Right atrium auricular region (tissue), 2 donors: ENCODE data around the gene NTPCR. TPM values are rescaled to one million over a fixed set of nuclear protein-coding genes. Genes with fewer than 3 reads are reported as not detected.

Experiments used
- DNase-seq: peaks from one replicate; pipeline ENCODE4 v3.0.0-alpha.2; 2019; ENCODE audit warnings: low spot score
- H3K27ac ChIP-seq, 2 donors: fragments of 200-600 bp; sonication (generic); 1 replicate in 1 of 2; 2 replicates in 1 of 2; pipeline ENCODE4 v1.5.1; 2016 to 2019
- H3K27me3 ChIP-seq, 2 donors: fragments of 200-600 bp; sonication (generic); one replicate each; pipeline versions ENCODE4 v1.5.1 to v1.6.0; 2017 to 2019
- H3K36me3 ChIP-seq: fragments of 200-600 bp; sonication (generic); one replicate; pipeline ENCODE4 v1.5.1; 2016
- H3K4me1 ChIP-seq, 2 donors: fragments of 200-600 bp; sonication (generic); one replicate each; pipeline versions ENCODE4 v1.5.1 to v1.6.0; 2017 to 2019
- H3K4me3 ChIP-seq, 2 donors: fragments of 200-600 bp; sonication (generic); 1 replicate in 1 of 2; 2 replicates in 1 of 2; pipeline ENCODE4 v1.5.1; 2017 to 2019; ENCODE audit warnings: mild to moderate bottlenecking in 1 of 2, moderate library complexity in 1 of 2
- H3K9me3 ChIP-seq, 2 donors: fragments of 200-600 bp; sonication (generic); one replicate each; pipeline ENCODE4 v1.5.1; 2019
- CTCF ChIP-seq, 2 donors: fragments of 200-600 bp; sonication (generic); IDR thresholded peaks; one replicate each; pipeline ENCODE4 v1.5.1; 2019; ENCODE audit warnings: antibody characterized with exemption in 2 of 2
- total RNA-seq, 2 donors: library from RNA; depleted of rRNA; stranded (reverse); fragments of >200 nt; gene quantifications; one replicate each; pipeline ENCODE4 v1.1.0, GENCODE V29; 2016

NTPCR gene
- total RNA-seq, 2 donors from 2014 or later = 27.3 to 39.3 TPM

DNA sequence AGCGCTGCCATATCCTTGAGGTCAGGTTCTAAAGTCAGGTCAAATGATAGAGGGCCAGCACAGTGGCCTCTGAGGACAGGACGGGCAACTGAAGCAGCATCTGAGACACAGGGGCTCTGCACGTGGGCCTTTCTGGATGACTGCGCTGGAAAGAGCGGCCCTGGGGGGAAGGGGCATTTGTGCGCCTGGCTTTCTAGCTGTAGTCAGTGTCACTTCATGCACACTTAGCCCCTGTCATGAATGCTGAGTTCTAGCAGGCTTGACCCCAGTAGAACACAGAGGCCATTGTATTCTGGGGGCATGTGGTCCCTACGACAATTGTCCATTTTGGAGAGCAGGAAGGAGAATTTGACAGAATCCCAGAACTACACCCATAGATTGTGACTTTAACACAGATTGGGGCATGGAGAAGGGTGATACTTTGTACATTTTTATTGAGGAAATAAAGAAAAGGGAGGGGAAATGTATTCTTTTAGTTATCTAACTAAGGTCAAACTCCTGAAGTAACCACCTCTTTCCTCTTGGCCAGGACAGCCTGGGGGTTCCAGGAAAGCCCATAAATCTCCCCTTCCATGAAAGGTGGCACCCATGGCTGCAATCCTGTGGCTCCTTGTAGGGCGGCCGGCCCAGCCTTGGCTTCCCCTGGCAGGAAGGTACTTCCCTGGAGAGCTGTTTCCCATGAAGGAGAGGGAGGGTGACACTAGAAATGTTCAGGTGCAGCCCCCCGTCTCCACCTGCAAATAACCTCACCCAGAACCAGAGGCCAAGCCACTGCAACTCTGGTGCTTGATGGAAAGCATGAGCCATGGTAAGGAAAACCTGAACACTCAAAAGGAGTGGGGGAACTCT lies 34.4 kb downstream of the NTPCR start:
- Histone ChIP-seq H3K4me1 (peaks cover 0 to 36% of the 10 kb centered on the region in 2 donors), H3K4me3 (no peak overlapping the region), H3K27ac (no peak overlapping the region), H3K36me3 (no peaks in the 10 kb centered on the region), H3K27me3 (no peaks in the 10 kb centered on the region), H3K9me3 (no peaks in the 10 kb centered on the region)
- no peak for DNase-seq
- TF ChIP-seq CTCF (IDR thresholded peaks at IDR 0.05) = no peak

DNA sequence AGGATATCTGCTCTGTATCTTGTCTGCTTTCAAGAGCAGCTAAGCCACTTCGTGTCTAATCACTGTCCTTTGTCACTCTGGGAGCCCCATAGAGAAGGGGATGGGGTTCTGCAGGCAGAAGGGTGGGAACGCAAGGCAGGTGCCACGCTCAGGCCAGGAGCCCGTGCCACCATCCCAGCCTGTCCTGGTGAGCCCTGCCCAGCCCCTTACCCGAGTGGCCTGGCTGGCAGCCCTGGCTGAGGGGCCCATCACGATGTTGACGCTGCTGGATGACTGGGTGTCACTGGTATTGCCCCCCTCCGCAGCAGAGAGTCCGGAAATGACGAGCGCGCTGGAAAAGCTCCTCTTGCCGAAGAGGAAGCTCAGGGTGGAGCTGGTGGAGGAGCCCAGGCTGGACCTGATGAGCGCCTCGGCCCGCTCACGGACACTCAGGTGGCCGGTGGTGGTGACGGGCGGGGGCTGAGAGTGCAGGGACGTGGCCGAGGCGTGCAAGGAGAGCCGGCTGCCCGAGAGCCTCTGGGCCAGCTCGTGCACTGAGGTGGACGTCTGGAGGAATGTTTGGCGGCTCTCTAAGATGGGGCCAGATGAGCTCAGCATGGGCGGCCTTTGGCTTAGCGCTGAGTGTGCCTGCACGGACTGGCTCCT lies 35.6 kb downstream of the NTPCR start:
- H3K4me1 ChIP-seq = peaks cover 0 to 36% of the 10 kb centered on the region in 2 donors
- H3K27me3 ChIP-seq = no peaks in the 10 kb centered on the region
- no peak overlapping the region for H3K27ac ChIP-seq
- no peak for TF ChIP-seq CTCF (IDR thresholded peaks at IDR 0.05)
- no peaks in the 10 kb centered on the region for H3K9me3 ChIP-seq
- DNase-seq = no peak
- no peak overlapping the region for H3K4me3 ChIP-seq
- no peaks in the 10 kb centered on the region for H3K36me3 ChIP-seq

- TF ChIP-seq CTCF (IDR thresholded peaks at IDR 0.05) = no peak
- Histone ChIP-seq H3K9me3 (no peaks in the 10 kb centered on the region), H3K36me3 (no peaks in the 10 kb centered on the region), H3K4me1 (peaks cover 0 to 36% of the 10 kb centered on the region in 2 donors), H3K27ac (no peak overlapping the region), H3K27me3 (no peaks in the 10 kb centered on the region), H3K4me3 (no peak overlapping the region)
- no peak for DNase-seq
Measured at GRCh38 chr1:232986527-232986922, 36.1 kb downstream of the NTPCR start.

- Histone ChIP-seq H3K27me3 (no peaks in the 10 kb centered on the region), H3K36me3 (no peaks in the 10 kb centered on the region), H3K27ac (no peak overlapping the region), H3K4me3 (no peak overlapping the region), H3K9me3 (no peaks in the 10 kb centered on the region), H3K4me1 (peaks cover 0 to 39% of the 10 kb centered on the region in 2 donors)
- TF ChIP-seq CTCF (IDR thresholded peaks at IDR 0.05) = no peak
- DNase-seq = no peak
Measured at GRCh38 chr1:232987046-232987773, 36.8 kb downstream of the NTPCR start.

- peaks cover 0 to 36% of the 10 kb centered on the region in 2 donors for H3K4me1 ChIP-seq
- no peaks in the 10 kb centered on the region for H3K27me3 ChIP-seq
- H3K36me3 ChIP-seq = no peaks in the 10 kb centered on the region
- H3K27ac ChIP-seq = no peak overlapping the region
- H3K9me3 ChIP-seq = no peaks in the 10 kb centered on the region
- no peak for TF ChIP-seq CTCF (IDR thresholded peaks at IDR 0.05)
- no peak for DNase-seq
- no peak overlapping the region for H3K4me3 ChIP-seq
Measured at GRCh38 chr1:232987774-232988140, 37.3 kb downstream of the NTPCR start.
